Activated CD8-positive, alpha-beta memory T cell treated with anti-CD3 and anti-CD28 coated beads for 4 hours (primary cell): ENCODE data around the gene TUBGCP4.

Source experiments
- DNase-seq, 2 donors: peaks; one replicate each; pipeline ENCODE4 v3.0.0-alpha.2; 2020; ENCODE audit warnings: low read depth in 2 of 2

The TUBGCP4 gene

DNA sequence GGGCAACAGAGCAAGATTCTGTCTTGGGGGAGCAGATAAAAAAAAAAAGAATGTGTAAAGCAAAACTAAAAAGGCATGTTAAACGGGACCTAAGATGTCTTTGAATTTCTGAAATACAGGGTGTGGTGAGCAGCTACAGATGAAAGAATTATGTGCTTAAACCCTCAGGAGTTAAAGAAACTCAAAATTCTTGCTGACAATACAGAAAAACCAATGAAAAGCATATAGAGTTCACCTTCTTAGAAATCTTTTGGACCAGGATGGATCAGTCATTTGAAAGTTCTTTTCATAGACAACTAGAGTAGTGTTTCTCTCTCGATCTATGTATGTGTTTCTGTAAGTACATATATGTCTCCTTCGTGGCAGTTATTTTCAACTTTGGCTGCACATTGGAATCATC, 31.4 kb downstream of the TUBGCP4 start:
- DNase-seq, result no peak

DNA sequence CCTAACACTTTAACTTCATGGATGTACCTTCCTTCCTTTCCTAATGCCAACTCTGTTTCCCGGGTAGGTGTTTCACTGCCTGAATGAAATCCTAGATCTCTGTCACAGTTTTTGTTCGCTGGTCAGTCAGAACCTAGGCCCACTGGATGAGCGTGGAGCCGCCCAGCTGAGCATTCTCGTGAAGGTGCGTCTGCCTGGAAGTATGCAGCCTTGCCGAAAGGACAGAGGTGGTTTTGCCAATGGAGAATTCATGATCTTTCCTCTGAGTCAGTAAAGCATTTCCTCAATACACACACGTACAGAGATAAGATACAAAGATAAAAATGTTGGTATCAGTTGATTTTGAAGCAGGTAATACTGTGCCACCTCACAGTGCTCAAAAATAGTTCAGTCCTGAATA, 32.7 kb downstream of the TUBGCP4 start:
- DNase-seq, result no peak

DNA sequence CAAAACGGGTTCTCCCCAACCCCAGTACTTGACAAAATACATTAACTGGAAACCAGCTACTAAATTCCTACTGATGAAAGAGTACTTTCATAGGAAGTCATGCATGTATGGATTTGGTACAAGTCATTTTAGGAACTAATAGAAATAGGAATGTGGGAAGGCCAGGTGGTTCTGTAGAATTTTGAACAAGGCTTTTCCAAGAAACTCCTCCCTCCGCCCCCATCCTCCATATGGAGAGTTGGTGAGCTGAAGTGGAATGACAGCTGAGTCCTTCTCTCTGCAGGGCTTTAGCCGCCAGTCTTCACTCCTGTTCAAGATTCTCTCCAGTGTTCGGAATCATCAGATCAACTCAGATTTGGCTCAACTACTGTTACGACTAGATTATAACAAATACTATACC, 33.2 kb downstream of the TUBGCP4 start:
- DNase-seq, result no peak

DNA sequence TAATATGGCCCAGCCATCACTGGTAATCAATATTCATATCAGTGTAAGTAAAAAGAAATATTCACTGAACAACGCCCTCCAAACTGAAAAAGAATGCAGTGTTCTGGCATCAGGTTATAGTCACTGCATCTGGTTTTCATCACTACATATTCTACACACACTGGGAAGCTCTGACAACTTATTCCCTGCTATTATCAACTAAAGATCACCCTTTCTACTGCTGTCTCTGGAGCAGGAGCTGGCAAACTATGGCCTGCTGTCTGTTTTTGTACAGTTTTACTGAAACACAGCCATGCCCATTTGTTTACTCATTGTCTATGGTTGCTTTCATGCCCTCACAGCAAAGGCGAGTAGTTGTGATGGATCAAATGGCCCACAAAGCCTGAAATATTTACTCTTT, 35.3 kb downstream of the TUBGCP4 start:
- no peak for DNase-seq

DNA sequence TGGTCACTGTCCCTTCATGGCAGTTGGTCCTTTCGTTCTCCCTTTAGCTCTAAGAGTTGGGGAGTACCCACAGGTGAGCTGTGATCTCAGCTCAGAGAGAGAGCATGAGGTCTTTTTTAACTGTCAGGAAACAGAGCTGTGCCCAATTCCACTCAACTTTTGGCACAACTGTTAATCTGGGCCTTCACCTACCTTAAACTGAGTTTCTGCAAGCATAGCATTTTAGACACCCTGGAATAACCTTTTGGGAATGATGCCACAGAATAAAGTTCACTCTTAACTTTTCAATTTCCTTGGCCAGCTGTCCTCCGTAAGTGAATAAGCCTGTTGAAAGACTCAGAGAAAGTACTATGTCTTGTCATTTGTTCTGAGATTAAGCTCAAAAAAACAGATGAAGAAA, 35.9 kb downstream of the TUBGCP4 start:
- DNase-seq, result no peak

DNA sequence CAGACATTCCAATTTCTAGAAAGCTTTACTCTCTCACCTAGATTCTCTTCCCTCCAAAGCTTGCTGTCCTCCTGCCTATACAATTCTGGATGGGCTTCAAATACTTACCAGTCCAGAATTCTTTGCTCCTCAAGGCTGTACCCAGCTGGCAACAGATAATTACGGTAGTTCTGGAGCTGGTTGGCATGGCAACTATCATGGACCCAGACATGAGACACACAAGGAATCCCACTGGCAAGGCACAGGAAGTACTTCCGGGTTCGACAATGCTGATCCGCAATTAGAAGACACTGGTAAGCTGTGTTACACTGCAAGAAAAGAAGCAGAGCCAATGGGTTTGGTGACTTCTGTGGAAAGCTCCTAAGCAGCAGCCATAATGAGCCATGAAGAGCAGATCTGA, 37.9 kb downstream of the TUBGCP4 start:
- no peak for DNase-seq

DNA sequence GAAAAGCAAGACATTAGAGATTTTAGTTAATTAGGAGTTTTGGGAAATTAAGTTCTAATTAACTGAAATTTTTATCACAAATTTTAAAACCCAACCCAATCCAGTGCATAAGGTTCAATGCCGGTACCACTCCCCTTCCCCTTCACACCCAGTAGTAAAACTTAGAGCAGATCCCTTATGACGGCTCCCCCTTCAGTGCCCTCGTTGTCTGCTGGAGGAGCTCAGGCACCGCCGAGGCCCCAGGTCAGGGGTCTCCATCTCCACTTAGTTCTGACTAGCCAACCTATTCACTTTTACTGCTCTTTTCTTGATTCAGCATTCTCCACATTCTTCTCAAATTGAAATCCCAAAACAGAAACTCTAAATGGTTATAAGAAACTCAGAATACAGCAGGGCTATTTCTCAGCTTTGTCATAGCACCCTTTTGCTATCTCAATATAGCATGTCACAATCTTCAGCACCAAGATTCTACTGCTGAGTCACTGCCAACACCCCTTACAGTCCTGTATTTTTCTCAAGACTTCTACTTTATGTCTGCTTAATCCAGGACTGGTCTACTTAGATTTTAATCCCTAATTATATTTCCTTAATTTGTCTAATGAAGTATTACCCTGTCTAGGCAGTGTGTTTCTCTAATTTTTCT, 39.8 kb downstream of the TUBGCP4 start:
- DNase-seq, result no peak

DNA sequence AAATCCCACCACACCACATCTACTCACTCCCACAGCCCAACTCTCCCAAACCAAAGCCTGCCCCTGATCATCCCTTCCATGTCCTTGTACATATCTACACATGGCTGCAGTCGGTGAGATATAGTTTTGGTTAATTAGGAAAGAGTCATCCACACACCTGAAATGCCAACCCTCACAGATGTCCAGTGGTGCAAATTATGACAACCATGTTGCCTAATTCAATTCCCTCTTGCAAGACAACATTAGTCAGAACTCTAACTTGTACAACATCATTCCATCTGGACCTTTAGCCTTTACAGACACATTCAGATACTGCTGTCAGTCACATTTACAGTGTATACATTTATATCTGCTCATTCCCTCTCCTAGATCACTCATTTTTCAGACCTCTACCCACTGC, 41.2 kb downstream of the TUBGCP4 start:
- no peak for DNase-seq

DNA sequence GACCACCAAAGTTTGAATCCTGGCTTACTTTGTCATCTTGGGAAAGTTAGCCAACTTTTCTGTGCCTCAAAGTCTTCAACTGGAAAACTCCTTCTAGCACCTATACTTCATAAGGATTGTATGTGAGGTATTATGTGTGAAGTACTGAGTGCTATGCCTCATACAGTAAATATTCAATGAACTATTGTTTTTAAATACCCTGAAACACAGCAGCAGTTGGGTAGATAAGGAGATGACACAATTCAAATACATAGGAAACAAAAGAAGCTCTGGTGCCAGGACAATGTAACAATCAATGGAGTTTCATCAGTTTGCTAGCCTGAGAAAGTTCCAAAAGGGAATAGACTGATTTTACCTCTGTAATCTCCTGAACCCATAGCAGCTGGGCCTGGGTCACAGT, 43.3 kb downstream of the TUBGCP4 start:
- DNase-seq, result no peak

DNA sequence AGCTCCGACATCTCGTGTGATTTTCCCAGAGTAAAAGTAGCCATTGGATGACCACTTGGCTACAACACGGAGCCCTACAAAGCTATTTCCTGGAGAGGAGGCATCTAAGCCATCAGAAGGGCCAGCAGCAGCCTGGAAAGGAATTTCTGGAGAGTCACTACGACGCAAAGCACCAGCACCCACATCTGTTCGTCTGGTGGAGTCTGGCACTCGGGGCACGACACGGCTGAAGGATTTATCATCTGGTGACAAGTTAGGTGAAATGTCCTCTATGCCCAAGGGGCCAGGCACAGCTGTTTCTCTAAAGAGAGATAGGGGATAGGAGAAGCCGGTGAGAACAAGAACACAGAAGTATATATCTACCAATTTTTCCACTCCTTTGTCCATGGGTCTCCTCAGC, 49.5 kb downstream of the TUBGCP4 start:
- DNase-seq, result no peak

DNA sequence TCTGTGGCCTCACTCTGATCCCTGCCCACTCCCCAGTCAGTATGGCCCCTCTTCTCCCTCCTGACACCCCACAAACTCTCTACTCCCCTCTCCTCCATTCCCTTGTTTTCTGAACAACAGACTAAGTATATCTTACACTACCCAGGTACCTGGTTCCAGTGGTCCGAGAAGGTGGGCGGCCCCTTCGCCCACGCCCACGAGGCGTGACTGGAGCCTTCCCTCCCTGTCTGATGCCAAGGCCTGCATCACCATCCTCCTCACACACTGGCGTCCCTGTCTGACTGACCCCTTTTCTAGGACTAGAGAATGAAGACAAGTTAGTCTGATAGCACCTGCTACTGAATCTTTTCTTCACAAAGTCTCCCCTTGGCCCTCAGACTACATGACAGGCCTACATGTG, 50.0 kb downstream of the TUBGCP4 start:
- DNase-seq, result no peak

DNA sequence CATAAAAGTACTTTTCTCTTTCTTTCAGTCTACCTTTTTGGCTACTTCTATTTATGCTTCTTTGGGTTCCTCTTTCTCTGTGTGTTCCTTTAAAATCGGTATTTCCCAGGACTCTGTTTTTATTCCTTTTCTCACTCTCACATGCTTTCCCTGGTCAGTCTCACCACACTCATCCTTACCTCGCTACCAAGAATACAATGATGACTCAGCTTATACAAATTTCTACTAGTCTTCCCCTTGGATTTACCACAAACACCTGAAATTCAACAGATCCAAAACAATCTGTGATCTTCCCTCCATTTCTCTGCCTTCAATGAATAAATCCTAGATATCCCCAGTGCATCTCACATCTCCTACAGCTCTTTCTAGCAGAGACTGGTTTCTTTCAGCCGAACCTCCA, 52.9 kb downstream of the TUBGCP4 start:
- DNase-seq, result no peak

DNA sequence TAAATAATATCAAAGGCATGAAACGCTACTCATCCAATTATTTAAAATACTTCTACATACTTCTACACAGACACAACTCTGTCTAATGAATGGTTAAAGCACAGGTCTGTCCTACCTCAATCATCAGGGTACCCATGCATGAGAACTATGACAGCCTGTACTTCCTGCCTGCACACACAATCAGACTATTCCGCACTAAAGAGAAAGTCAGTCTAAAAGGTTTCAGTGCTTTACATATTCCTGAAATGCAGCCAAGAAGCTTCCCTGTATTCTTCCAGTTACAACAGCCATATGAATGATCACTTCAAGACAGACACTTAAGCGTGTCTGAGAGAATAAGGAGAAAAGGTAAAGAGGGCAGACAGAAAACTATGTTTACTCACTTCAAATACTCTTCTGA, 58.8 kb downstream of the TUBGCP4 start:
- DNase-seq, result no peak

DNA sequence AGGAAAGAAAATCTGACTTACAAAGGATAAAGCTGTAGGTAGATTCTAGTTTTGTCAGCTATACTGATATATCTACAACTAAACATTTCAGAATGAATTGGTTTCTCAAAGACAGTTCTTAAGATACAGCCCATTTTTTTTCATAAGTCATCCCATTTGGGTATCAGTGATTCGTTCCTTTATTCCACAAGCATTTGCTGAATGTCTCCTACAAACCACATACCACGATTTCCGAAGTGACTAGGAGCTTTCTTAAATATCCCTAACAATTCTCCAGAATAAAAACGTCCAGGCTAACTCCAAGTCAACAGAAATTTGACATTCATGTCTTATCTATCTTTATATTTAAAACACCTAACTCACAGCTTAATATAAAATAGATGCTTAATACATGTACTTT, 62.3 kb downstream of the TUBGCP4 start:
- no peak for DNase-seq

DNA sequence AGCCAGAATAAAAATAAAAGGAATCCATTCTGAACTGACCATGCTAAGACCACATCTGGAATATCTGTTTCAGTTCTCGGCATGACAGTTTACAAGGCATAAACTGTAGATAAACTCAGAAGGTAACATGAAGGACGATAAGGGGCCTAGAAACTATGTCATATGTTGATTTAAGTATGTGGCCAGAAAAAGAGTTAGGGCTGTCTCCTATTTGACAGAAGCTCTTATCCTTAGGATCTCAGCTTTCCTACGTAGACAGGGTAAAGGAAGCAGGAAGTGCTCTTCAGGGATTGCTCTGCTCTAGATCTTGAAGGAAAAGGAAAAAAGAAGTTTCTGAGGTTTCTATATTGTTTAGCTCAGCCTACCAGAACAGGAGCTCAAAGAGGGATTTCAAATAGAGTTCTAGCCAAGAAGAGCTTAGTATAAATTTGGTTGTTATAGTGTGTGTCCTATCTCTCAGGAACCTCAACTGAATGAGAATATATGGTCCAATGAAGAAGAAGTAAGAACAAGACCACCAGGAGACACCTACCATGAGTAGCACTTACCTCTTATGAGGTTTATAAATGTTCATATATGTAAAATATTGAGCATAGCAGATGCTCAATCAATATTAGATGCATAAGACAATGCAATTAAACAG, 62.9 kb downstream of the TUBGCP4 start:
- no peak for DNase-seq

DNA sequence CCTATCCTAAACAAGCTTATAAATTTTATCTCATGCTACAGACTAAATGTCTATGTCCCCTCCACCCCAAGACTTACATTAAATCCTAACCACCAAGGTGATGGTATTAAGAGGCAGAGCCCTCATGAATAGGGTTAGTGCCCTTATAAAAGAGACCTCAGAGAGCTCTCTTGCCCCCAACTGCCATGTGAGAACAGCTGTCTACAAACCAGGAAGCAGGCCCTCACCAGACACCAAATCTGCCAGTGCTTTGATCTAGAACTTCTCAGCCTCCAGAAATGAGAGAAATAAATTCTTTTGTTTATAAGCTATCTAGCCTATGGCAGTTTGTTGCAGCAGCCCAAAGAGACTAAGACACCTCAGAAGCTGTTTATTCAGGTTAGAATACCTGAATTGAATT, 63.5 kb downstream of the TUBGCP4 start:
- DNase-seq, result no peak

DNA sequence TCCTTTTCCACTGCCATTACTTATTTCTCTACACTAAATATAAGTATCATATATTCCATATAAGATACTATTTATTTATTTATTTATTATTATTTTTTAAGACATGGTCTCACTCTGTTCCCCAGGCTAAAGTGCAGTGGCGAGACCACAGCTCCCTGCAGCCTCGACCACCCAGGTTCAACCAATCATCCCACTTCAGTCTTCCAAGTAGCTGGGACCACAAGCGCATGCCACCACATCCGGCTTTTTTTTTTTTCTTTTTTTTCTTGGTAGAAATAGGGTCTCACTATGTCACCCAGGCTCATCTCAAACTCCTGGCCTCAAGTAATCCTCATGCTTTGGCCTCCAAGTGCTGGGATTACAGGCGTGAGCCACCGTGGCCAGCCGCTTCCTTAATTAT, 65.5 kb downstream of the TUBGCP4 start:
- DNase-seq, result no peak

DNA sequence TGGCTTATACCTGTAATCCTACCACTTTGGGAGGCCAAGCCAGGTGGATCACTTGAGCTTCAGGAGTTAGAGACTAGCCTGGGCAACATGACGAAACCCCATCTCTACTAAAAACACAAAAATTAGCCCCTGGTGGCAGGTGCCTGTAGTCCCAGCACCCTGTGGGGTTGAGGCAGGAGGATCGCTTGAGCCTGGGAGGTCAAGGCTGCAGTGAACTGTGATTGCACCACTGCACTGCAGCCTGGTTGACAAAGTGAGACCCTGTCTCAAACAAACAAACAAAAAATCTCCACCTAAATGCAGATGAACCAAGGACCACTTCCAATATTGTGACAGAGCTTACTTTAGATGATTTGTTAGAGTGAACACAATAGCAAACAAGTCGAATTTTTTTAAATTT, 68.4 kb downstream of the TUBGCP4 start:
- DNase-seq, result no peak

DNA sequence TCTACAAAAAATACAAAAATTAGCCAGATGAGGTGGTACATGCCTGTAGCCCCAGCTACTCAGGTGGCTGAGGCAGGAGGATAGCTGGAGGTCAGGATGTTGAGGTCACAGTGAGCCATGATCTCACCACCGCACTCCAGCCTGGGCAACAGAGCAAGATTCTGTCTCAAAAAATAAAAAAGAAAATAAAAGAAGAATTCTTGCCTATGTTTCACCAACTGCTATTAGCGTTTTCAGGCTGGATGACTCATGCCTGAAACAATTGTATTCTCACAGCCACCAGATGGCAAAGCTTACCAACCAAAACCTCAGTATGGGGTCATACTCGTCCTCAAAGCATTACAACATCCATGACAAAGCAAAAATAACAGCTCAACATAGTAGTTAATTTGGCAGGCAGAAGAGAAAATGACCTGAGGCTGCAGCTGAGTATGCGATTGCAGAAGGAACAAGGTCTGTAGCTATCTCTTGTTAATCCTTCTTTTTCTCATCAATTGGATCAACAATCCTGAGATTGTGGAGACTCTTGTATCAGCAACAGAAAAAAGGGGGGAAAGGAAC, 69.9 kb downstream of the TUBGCP4 start:
- peak in 1 of 2 donors; percentile 5 for DNase-seq

DNA sequence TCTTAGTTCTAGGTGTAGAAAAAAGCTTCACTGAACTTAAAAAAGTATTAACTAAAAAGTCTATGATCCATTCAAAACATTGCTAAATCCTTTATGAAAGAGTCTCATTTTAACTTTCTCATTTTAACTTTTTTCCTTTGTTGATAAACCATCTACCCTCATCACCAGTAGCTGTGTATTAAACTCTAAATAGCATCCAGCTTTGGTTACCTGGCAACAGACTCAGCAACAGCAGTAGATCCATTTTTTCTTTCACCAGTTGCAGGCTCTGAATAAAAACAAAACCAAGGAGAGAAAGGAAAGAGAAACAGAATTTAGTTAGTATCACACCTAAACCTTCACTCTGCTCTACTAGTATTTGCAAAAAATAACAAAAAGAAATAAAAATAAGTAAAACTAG, 70.4 kb downstream of the TUBGCP4 start:
- no peak for DNase-seq

DNA sequence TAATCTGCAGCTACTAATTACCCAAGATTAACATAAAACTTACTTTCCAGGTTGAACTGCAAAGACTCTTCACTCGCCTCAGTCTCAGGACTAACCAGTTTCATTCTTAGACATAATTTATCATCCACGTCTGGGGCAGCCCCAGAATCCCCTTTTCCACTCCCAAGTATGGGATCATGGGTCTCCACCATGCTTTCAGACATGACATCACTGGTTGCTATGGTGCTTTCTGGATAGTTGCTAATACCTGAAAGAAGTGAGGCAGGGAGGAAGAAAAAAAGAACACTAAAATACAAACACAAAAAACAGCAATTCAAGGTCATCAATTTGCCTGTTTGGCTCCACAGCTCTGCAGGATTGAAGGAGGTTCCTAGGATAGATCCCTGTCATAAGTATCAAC, 75.4 kb downstream of the TUBGCP4 start:
- no peak for DNase-seq

DNA sequence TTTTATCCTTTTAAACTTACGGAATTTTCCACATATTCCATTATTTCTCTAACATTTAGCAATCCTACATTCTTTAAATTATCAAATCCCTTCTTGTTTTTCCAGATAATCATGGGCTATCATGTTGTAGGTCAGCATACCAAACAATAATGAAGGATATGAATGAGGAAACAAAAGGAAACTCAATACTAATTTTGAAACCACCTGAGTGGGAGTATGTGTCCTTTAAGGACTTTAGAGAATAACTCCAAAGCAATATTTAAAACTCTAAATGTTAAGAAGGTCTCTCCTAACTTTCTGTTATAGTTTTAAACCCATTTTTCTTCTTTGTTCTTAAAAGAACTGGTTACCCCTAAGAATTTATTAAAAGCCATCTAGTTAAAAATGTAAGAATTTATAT, 79.1 kb downstream of the TUBGCP4 start:
- DNase-seq, result no peak
